ENCODE results near the gene DUSP28.
"Not testable (repeated sequence)": the region's sequence is repeated elsewhere in the genome, so short reads cannot be mapped to it uniquely, and the experiment has no call there.

DUSP28 gene

DNA sequence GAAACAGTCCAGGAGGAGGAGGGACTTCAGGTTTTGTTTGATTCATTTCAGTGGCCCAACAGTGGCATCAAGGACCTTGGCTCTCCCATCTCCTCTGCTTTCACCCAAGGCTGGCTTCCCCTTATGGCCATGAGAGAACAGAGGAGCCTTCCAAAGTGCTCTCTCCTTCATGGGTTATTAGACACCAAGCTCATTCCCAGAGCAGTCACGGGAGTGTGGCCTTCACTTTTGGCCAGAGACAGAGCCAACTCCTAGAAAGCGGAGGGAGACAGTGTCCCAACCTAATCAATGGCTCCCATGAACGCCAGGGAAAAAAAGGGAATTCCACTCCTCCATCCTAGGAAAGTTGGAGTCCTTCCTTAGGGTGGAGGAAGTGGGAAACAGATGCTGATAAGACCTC lies 871 bp upstream of the DUSP28 start:
- Histone ChIP-seq H2BK12ac (ENCODE audit: low read length in 2 of 2) (no peak overlapping the region), H4K91ac (ENCODE audit: low read length) (no peak overlapping the region), H3K4me2 (ENCODE audit: low read length, poor library complexity, severe bottlenecking) (no peak overlapping the region), H3K9me3 (ENCODE audit: control insufficient read depth, low read length) (no peaks in the 10 kb centered on the region), H3K14ac (ENCODE audit: low read length in 2 of 2) (no peak overlapping the region), H2BK120ac (ENCODE audit: low read depth, low read length) (no peak overlapping the region), H3K23ac (ENCODE audit: low read length in 2 of 2) (no peak overlapping the region), H2AK5ac (ENCODE audit: low read length, severe bottlenecking) (no peak overlapping the region), H3K27ac (ENCODE audit: low read length, poor library complexity, severe bottlenecking) (no peak overlapping the region), H2BK5ac (ENCODE audit: low read depth, low read length, poor library complexity, severe bottlenecking) (no peak overlapping the region), H3K9ac (ENCODE audit: low read length) (no peak overlapping the region), H3K4me3 (ENCODE audit: insufficient read depth in 1 of 2, low read depth in 1 of 2, low read length in 2 of 2) (peak overlapping the region in 1 of 2 experiments; percentile 79), H3K27me3 (ENCODE audit: control insufficient read depth in 1 of 2, insufficient read depth in 1 of 2, low read length in 2 of 2) (no peaks in the 10 kb centered on the region), H2AFZ (ENCODE audit: low read depth, low read length) (no peak overlapping the region), H3K18ac (ENCODE audit: low read depth in 1 of 2, low read length in 2 of 2) (no peak overlapping the region), H3K4ac (ENCODE audit: low read depth in 1 of 2, low read length in 2 of 2) (no peak overlapping the region), H4K8ac (ENCODE audit: low read length) (no peak overlapping the region), H2BK15ac (ENCODE audit: low read depth, poor library complexity, severe bottlenecking) (no peak overlapping the region), H3K79me1 (replicated peaks; ENCODE audit: low read length, poor library complexity, severe bottlenecking) (peaks cover 51% of the 10 kb centered on the region), H3K36me3 (ENCODE audit: control insufficient read depth in 1 of 2, insufficient read depth in 2 of 2, low read depth in 1 of 2, low read length in 2 of 2) (peaks cover 23% of the 10 kb centered on the region in 2 experiments), H3K4me1 (ENCODE audit: control insufficient read depth, insufficient read depth, low read depth, low read length) (peaks cover 33% of the 10 kb centered on the region)
- no peak for DNase-seq
- WGBS, result 87% methylated on average over 3 of the region's 3 CpGs

- H2BK15ac ChIP-seq (ENCODE audit: low read depth, poor library complexity, severe bottlenecking), result peak overlapping the region; percentile 76
- H3K36me3 ChIP-seq (ENCODE audit: control insufficient read depth in 1 of 2, insufficient read depth in 2 of 2, low read depth in 1 of 2, low read length in 2 of 2), result peaks cover 14 to 20% of the 10 kb centered on the region in 2 experiments
- peaks cover 42% of the 10 kb centered on the region for H3K79me1 ChIP-seq (replicated peaks; ENCODE audit: low read length, poor library complexity, severe bottlenecking)
- peak overlapping the region; percentile 86 to 87 for H3K4ac ChIP-seq (ENCODE audit: low read depth in 1 of 2, low read length in 2 of 2)
- peak overlapping the region; percentile 55 for H2AFZ ChIP-seq (ENCODE audit: low read depth, low read length)
- H2BK5ac ChIP-seq (ENCODE audit: low read depth, low read length, poor library complexity, severe bottlenecking), result peak overlapping the region; percentile 92
- peak overlapping the region; percentile 94 for H4K8ac ChIP-seq (ENCODE audit: low read length)
- H3K4me2 ChIP-seq (ENCODE audit: low read length, poor library complexity, severe bottlenecking), result peak overlapping the region; percentile 91
- H2BK12ac ChIP-seq (ENCODE audit: low read length in 2 of 2), result peak overlapping the region in 1 of 2 experiments; percentile 75
- H3K9ac ChIP-seq (ENCODE audit: low read length), result peak overlapping the region; percentile 92
- H2BK120ac ChIP-seq (ENCODE audit: low read depth, low read length), result peak overlapping the region; percentile 88
- WGBS, result under 1% methylated on average over 91 of the region's 101 CpGs
- H3K18ac ChIP-seq (ENCODE audit: low read depth in 1 of 2, low read length in 2 of 2), result peak overlapping the region; percentile 96 to 98
- H3K27me3 ChIP-seq (ENCODE audit: control insufficient read depth in 1 of 2, insufficient read depth in 1 of 2, low read length in 2 of 2), result no peaks in the 10 kb centered on the region
- DNase-seq, result peak; percentile 98
- H3K14ac ChIP-seq (ENCODE audit: low read length in 2 of 2), result peak overlapping the region; percentile 68 to 98
- peak overlapping the region; percentile 89 for H4K91ac ChIP-seq (ENCODE audit: low read length)
- peaks cover 38% of the 10 kb centered on the region for H3K4me1 ChIP-seq (ENCODE audit: control insufficient read depth, insufficient read depth, low read depth, low read length)
- H3K23ac ChIP-seq (ENCODE audit: low read length in 2 of 2), result peak overlapping the region in 1 of 2 experiments; percentile 94
- peak overlapping the region; percentile 79 to 86 for H3K4me3 ChIP-seq (ENCODE audit: insufficient read depth in 1 of 2, low read depth in 1 of 2, low read length in 2 of 2)
- no peak overlapping the region for H2AK5ac ChIP-seq (ENCODE audit: low read length, severe bottlenecking)
- H3K27ac ChIP-seq (ENCODE audit: low read length, poor library complexity, severe bottlenecking), result peak overlapping the region; percentile 91
- no peaks in the 10 kb centered on the region for H3K9me3 ChIP-seq (ENCODE audit: control insufficient read depth, low read length)
Observed at GRCh38 chr2:240560480-240561324, 545 bp downstream of the DUSP28 start.

DNA sequence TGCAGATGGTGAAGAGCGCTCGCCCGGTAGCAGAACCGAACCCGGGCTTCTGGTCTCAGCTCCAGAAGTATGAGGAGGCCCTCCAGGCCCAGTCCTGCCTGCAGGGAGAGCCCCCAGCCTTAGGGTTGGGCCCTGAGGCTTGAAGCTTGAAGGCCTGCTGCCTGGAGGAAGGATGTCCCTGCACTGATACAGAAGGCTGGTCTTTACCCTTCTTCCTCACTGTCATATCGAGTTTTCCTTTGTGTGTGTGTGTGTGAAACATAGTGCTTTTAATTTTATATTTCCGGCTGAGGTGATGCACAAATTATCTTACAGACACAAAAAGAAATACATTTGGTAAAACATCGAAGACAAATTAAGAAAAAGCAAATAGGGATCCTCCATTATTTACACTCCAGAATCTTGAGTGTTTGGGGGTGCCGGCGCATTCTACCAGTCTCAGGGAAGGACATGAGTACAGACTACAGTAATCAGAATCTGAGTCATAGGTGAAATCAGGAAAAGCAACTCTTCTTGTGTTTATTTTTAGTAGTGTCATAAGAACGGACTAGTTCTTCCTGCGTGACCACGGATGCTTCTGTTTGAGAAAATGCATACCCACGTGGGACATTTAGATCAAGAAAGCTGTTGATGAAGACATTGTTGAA lies 1.3 kb downstream of the DUSP28 start:
- Histone ChIP-seq H3K9me3 (ENCODE audit: control insufficient read depth, low read length) (no peaks in the 10 kb centered on the region), H3K4me3 (ENCODE audit: insufficient read depth in 1 of 2, low read depth in 1 of 2, low read length in 2 of 2) (peak overlapping the region; percentile 63 to 79), H3K9ac (ENCODE audit: low read length) (peak overlapping the region; percentile 87), H4K8ac (ENCODE audit: low read length) (peak overlapping the region; percentile 90), H3K23ac (ENCODE audit: low read length in 2 of 2) (no peak overlapping the region), H3K4me1 (ENCODE audit: control insufficient read depth, insufficient read depth, low read depth, low read length) (peaks cover 42% of the 10 kb centered on the region), H3K36me3 (ENCODE audit: control insufficient read depth in 1 of 2, insufficient read depth in 2 of 2, low read depth in 1 of 2, low read length in 2 of 2) (peaks cover 11 to 20% of the 10 kb centered on the region in 2 experiments), H2BK5ac (ENCODE audit: low read depth, low read length, poor library complexity, severe bottlenecking) (no peak overlapping the region), H3K18ac (ENCODE audit: low read depth in 1 of 2, low read length in 2 of 2) (peak overlapping the region; percentile 97 to 98), H2AFZ (ENCODE audit: low read depth, low read length) (no peak overlapping the region), H2BK15ac (ENCODE audit: low read depth, poor library complexity, severe bottlenecking) (peak overlapping the region; percentile 84), H4K91ac (ENCODE audit: low read length) (peak overlapping the region; percentile 85), H3K27me3 (ENCODE audit: control insufficient read depth in 1 of 2, insufficient read depth in 1 of 2, low read length in 2 of 2) (no peaks in the 10 kb centered on the region), H2AK5ac (ENCODE audit: low read length, severe bottlenecking) (no peak overlapping the region), H3K4ac (ENCODE audit: low read depth in 1 of 2, low read length in 2 of 2) (peak overlapping the region; percentile 79 to 96), H2BK120ac (ENCODE audit: low read depth, low read length) (peak overlapping the region; percentile 76), H3K4me2 (ENCODE audit: low read length, poor library complexity, severe bottlenecking) (peak overlapping the region; percentile 91), H3K79me1 (replicated peaks; ENCODE audit: low read length, poor library complexity, severe bottlenecking) (peaks cover 38% of the 10 kb centered on the region), H3K27ac (ENCODE audit: low read length, poor library complexity, severe bottlenecking) (peak overlapping the region; percentile 91), H2BK12ac (ENCODE audit: low read length in 2 of 2) (peak overlapping the region in 1 of 2 experiments; percentile 92), H3K14ac (ENCODE audit: low read length in 2 of 2) (peak overlapping the region in 1 of 2 experiments; percentile 73)
- DNase-seq, result peak; percentile 97
- under 1% methylated on average over 11 of the region's 14 CpGs for WGBS

- not testable (repeated sequence) for H2AFZ ChIP-seq (ENCODE audit: low read depth, low read length); H3K23ac ChIP-seq (ENCODE audit: low read length in 2 of 2); DNase-seq; H3K27ac ChIP-seq (ENCODE audit: low read length, poor library complexity, severe bottlenecking); H4K91ac ChIP-seq (ENCODE audit: low read length); H3K14ac ChIP-seq (ENCODE audit: low read length in 2 of 2); H2BK5ac ChIP-seq (ENCODE audit: low read depth, low read length, poor library complexity, severe bottlenecking); H3K9ac ChIP-seq (ENCODE audit: low read length); H3K9me3 ChIP-seq (ENCODE audit: control insufficient read depth, low read length); H2BK12ac ChIP-seq (ENCODE audit: low read length in 2 of 2); H3K4ac ChIP-seq (ENCODE audit: low read depth in 1 of 2, low read length in 2 of 2); H2BK15ac ChIP-seq (ENCODE audit: low read depth, poor library complexity, severe bottlenecking); H3K4me2 ChIP-seq (ENCODE audit: low read length, poor library complexity, severe bottlenecking); H2BK120ac ChIP-seq (ENCODE audit: low read depth, low read length); H3K27me3 ChIP-seq (ENCODE audit: control insufficient read depth in 1 of 2, insufficient read depth in 1 of 2, low read length in 2 of 2); H2AK5ac ChIP-seq (ENCODE audit: low read length, severe bottlenecking); H3K4me3 ChIP-seq (ENCODE audit: insufficient read depth in 1 of 2, low read depth in 1 of 2, low read length in 2 of 2); H4K8ac ChIP-seq (ENCODE audit: low read length)
- H3K36me3 ChIP-seq (ENCODE audit: control insufficient read depth in 1 of 2, insufficient read depth in 2 of 2, low read depth in 1 of 2, low read length in 2 of 2), result peaks cover 7 to 20% of the 10 kb centered on the region in 2 experiments
- peak overlapping the region in 1 of 2 experiments; percentile 34 for H3K18ac ChIP-seq (ENCODE audit: low read depth in 1 of 2, low read length in 2 of 2)
- peaks cover 29% of the 10 kb centered on the region for H3K79me1 ChIP-seq (replicated peaks; ENCODE audit: low read length, poor library complexity, severe bottlenecking)
- H3K4me1 ChIP-seq (ENCODE audit: control insufficient read depth, insufficient read depth, low read depth, low read length), result peaks cover 41% of the 10 kb centered on the region
- 98% methylated on average over 17 of the region's 17 CpGs for WGBS
Observed at GRCh38 chr2:240563231-240563630, 3.1 kb downstream of the DUSP28 start.
